Thymus (tissue), 11 donors: ENCODE results near the gene CYP2A7. TPM values are rescaled to one million over a fixed set of nuclear protein-coding genes. Genes with fewer than 3 reads are reported as not detected.
"Not testable (repeated sequence)": the region's sequence is repeated elsewhere in the genome, so short reads cannot be mapped to it uniquely, and the experiment has no call there.

Experiments used
- DNase-seq, 9 donors: peaks; one replicate each; pipeline ENCODE4 v3.0.0-alpha.2; 2013; ENCODE audit warnings: low spot score in 9 of 9, low read depth in 6 of 9, missing footprints in 1 of 9
- H3K27ac ChIP-seq, 2 donors: one replicate each; pipeline ENCODE4 v1.5.1; 2013; ENCODE audit warnings: control low read depth in 1 of 2, low read depth in 1 of 2, low read length in 1 of 2, mild to moderate bottlenecking in 1 of 2, moderate library complexity in 1 of 2
- H3K27me3 ChIP-seq, 2 donors: one replicate each; pipeline ENCODE4 v1.5.1; 2013; ENCODE audit warnings: low read length in 1 of 2; ENCODE audit not compliant: control insufficient read depth in 2 of 2, insufficient read depth in 1 of 2
- H3K36me3 ChIP-seq, 2 donors: one replicate each; pipeline ENCODE4 v1.5.1; 2013; ENCODE audit warnings: low read length in 1 of 2, mild to moderate bottlenecking in 1 of 2, moderate library complexity in 1 of 2; ENCODE audit not compliant: control insufficient read depth in 2 of 2, insufficient read depth in 2 of 2
- H3K4me1 ChIP-seq, 2 donors: one replicate each; pipeline ENCODE4 v1.5.1; 2013; ENCODE audit warnings: low read length in 2 of 2; ENCODE audit not compliant: control insufficient read depth in 2 of 2, insufficient read depth in 2 of 2
- H3K4me3 ChIP-seq, 2 donors: one replicate each; pipeline ENCODE4 v1.5.1; 2013; ENCODE audit warnings: low read length in 2 of 2, control low read depth in 1 of 2, mild to moderate bottlenecking in 1 of 2
- H3K9me3 ChIP-seq, 2 donors: one replicate each; pipeline ENCODE4 v1.5.1; 2013; ENCODE audit warnings: low read length in 1 of 2, mild to moderate bottlenecking in 1 of 2; ENCODE audit not compliant: control insufficient read depth in 2 of 2, insufficient read depth in 1 of 2
- WGBS: extraction: QIAGEN DNeasy Blood & Tissue Kit; methylation state at CpG from one replicate; pipeline ENCODE4 v1.1.7; 2013; 5-methylcytosine and 5-hydroxymethylcytosine counted together
- polyA plus RNA-seq: library from polyadenylated mRNA; stranded (reverse); fragments of 200-250 nt; gene quantifications from one replicate; pipeline ENCODE4 v1.2.3, GENCODE V29; 2013
- total RNA-seq: library from RNA; stranded (reverse); fragments of 120-200 nt; gene quantifications from one replicate; pipeline ENCODE4 v1.2.4, GENCODE V29; 2013
- donor health status: healthy.

The CYP2A7 gene
- total and polyA plus RNA-seq, 2 donors, result 0.21 TPM; not detected in 1

DNA sequence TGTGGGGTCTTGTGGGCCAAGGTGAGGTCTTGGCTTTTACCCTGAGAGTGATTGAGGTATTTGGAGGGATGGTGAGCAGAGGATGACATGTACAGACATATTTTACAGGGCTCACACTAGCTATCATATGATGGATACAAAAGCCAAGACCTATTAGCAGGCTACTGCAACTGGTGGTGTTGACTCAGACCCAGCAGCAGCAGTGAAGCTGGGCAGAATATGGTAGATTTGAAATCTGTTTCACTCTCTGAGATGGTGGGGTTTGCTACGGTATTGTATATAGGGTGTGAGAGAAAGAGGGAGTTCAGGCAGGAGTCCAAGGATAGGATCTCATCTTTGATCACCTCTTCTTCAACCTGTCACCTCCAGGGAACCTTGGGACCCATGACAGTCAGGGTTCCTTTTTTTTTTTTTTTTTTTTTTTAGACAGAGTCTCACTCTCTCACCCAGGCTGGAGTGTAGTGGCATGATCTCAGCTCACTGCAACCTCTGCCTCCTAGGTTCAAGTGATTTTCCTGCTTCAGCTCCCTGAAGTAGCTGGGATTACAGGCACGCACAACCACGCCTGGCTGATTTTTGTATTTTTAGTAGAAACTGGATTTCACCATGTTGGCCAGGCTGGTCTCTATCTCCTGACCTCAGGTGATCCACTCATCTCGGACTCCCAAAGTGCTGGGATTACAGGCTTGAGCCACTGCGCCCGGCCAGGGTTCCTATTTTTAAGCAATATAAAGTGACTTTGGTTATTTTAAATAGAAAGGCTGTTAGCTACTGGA, 20.1 kb upstream of the CYP2A7 start:
- not testable (repeated sequence) for DNase-seq, H3K4me1 ChIP-seq, H3K4me3 ChIP-seq, H3K9me3 ChIP-seq, H3K27ac ChIP-seq, H3K27me3 ChIP-seq, H3K36me3 ChIP-seq
- WGBS, result 83% methylated on average over 6 of the region's 6 CpGs

DNA sequence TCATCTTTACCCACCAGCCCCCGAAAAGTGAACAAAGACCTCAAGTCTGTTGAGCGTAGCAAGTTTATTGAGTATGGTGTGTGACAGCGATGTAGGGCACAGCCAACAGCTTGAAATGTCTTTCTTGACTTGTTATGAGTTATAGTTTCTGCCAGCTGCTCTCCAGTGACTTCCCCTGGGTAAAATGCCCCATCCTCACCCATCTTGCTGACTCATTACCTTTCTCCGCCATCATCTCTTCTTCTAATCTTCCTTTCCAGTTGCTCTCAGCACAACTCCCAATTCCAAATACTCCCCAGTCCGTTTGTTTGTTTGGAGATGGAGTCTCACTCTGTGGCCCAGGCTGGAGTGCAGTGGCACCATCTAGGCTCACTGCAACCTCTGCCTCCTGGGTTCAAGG, 18.5 kb upstream of the CYP2A7 start:
- not testable (repeated sequence) for H3K27me3 ChIP-seq, H3K36me3 ChIP-seq, H3K4me1 ChIP-seq, H3K9me3 ChIP-seq, H3K4me3 ChIP-seq, DNase-seq, H3K27ac ChIP-seq
- WGBS, result 92% methylated on average over 5 of the region's 5 CpGs

GRCh38 chr19:40899964-40900363, 17.9 kb upstream of the CYP2A7 start:
- not testable (repeated sequence) for H3K9me3 ChIP-seq, H3K36me3 ChIP-seq, H3K27ac ChIP-seq, H3K4me3 ChIP-seq, H3K4me1 ChIP-seq, H3K27me3 ChIP-seq, DNase-seq
- WGBS, result 60% methylated on average over 12 of the region's 12 CpGs

DNA sequence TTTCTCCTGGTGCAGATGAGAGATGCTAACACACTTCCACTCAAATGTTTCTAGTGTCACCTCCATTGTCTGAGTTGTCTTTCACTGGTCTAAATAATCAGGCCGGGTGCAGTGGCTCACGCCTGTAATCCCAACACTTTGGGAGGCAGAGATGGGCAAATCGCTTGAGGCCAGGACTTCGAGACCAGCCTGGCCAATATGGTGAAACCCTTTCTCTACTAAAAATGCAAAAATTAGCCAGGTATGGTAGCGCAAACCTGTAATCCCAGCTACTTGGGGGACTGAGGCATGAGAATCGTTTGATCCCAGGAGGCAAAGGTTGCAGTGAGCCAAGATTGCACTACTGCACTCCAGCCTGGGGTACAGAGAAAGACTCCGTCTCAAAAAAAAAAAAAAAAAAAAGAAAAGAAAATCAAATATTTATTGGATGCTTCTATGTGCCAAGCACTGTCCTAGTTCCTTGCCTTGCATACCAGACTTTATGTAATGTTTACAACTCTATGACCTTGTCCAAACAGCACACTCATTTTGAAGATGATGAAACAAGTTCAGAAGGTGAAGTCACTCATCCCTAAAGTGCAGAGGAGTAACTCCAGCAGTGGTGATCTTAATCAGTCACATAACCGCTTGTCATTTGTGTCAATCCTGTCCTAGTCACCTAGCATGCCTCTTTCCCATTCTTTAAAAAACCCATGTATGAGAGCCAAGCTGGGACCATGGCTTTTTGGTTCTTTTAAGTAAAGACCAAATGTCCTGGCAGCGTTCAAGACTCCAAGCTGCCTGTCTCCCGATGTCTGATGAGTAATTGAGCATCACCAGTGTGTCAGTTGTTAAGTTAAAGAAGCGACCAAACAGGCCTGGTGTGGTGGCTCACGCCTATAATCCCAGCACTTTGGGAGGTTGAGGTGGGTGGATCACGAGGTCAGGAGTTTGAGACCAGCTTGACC, 15.1 kb upstream of the CYP2A7 start:
- H3K9me3 ChIP-seq, H3K4me1 ChIP-seq, H3K36me3 ChIP-seq, DNase-seq, H3K4me3 ChIP-seq, H3K27ac ChIP-seq, H3K27me3 ChIP-seq: not testable (repeated sequence)
- 92% methylated on average over 13 of the region's 13 CpGs for WGBS

GRCh38 chr19:40896418-40896796, 14.4 kb upstream of the CYP2A7 start:
- 96% methylated on average over 5 of the region's 5 CpGs for WGBS
- H3K4me3 ChIP-seq, result no peak overlapping the region
- no peak overlapping the region for H3K27ac ChIP-seq
- no peaks in the 10 kb centered on the region for H3K27me3 ChIP-seq
- no peaks in the 10 kb centered on the region for H3K36me3 ChIP-seq
- no peak for DNase-seq
- no peaks in the 10 kb centered on the region for H3K4me1 ChIP-seq
- H3K9me3 ChIP-seq, result no peaks in the 10 kb centered on the region

DNA sequence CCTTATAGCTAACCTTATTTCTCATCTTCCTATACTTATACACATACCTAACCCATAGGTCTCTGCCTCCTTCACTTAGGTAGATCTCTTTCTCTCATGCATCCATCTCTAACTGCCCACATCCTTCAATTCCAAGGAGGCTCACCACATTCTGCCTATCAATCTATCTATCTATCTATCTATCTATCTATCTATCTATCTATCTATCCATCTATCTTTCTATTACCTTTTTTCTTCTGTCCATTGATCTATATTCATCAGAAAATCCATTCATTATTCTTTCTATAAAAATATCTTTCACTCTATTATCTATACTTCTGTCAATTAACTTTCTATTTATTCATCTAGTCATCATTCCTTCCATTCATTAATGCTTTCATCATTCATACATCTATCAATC, 11.1 kb upstream of the CYP2A7 start:
- Histone ChIP-seq H3K27ac (no peak overlapping the region), H3K36me3 (no peaks in the 10 kb centered on the region), H3K4me3 (no peak overlapping the region), H3K4me1 (no peaks in the 10 kb centered on the region), H3K9me3 (no peaks in the 10 kb centered on the region), H3K27me3 (peaks cover 0 to 3% of the 10 kb centered on the region in 2 donors)
- no peak for DNase-seq

- Histone ChIP-seq H3K27me3 (peaks cover 0 to 3% of the 10 kb centered on the region in 2 donors), H3K27ac (no peak overlapping the region), H3K4me1 (no peaks in the 10 kb centered on the region), H3K4me3 (no peak overlapping the region), H3K9me3 (no peaks in the 10 kb centered on the region), H3K36me3 (no peaks in the 10 kb centered on the region)
- 72% methylated on average over 3 of the region's 3 CpGs for WGBS
- DNase-seq, result no peak
These were observed 7.3 kb upstream of the CYP2A7 start for GRCh38 chr19:40889366-40889765.

- WGBS, result 93% methylated on average over 4 of the region's 4 CpGs
- Histone ChIP-seq H3K4me3 (no peak overlapping the region), H3K4me1 (no peaks in the 10 kb centered on the region), H3K27me3 (peaks cover 0 to 3% of the 10 kb centered on the region in 2 donors), H3K36me3 (no peaks in the 10 kb centered on the region), H3K9me3 (no peaks in the 10 kb centered on the region), H3K27ac (no peak overlapping the region)
- no peak for DNase-seq
These were observed 6.2 kb upstream of the CYP2A7 start for GRCh38 chr19:40888191-40888590.

DNA sequence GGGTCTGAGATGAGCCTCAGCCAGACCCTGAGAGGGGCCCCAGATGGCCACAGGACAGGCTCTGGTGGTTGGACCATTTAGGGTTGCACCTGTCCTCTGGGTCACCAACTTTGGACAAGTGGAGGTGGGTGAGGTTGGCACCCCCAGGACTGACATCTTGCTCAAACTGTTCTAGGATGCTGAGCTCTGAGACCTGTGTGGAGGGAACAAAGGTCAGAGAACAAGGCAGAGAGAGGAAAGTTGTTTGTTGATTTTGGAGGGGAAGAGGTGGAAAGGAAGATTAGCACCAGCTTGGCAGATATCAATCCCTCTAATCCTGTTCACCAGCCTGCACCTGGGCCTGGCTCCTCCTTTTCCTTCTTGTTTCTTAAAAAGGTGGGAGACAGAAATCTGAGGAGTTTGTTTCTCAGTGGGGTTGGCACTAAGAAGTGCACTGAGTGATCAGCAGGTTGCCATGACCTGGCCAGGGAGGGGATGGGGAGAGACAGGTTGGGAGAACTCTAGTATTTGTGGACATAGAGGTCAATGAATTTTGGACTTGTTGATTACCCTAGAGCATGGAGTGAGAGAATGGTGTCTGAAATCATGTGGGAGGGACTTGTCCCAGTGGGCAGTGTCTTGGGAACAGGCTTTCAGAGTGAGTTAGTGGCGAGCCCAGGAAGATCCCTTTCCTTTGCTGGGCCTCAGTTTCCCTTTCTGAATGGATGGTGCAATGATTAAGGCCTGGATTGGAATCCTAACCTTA, 2.3 kb upstream of the CYP2A7 start:
- no CpG with 5 or more reads among the region's 1 CpG for WGBS
- not testable (repeated sequence) for H3K4me3 ChIP-seq, H3K4me1 ChIP-seq, DNase-seq, H3K36me3 ChIP-seq, H3K27ac ChIP-seq, H3K9me3 ChIP-seq
- H3K27me3 ChIP-seq, result peaks cover 0 to 16% of the 10 kb centered on the region in 2 donors
